ENCODE measurements around the gene CCDC61.

Gene CCDC61

GRCh38 chr19:46015687-46016425, 20.6 kb downstream of the CCDC61 start:
- H3K27me3 ChIP-seq (ENCODE audit: control insufficient read depth, insufficient read depth, low read length, poor library complexity, severe bottlenecking) = peaks cover 37% of the 10 kb centered on the region
- peaks cover 5% of the 10 kb centered on the region for H3K4me1 ChIP-seq (ENCODE audit: control insufficient read depth, insufficient read depth, low read length)
- peak overlapping the region; percentile 32 for H3K4me3 ChIP-seq (ENCODE audit: insufficient read depth, low read depth, low read length)
- 6 to 7% methylated on average over 63 of the region's 63 CpGs for WGBS, 2 experiments
- H3K9me3 ChIP-seq (ENCODE audit: control insufficient read depth, low read length) = no peaks in the 10 kb centered on the region
- no peak overlapping the region for H3K27ac ChIP-seq (ENCODE audit: insufficient read depth, low read depth, low read length, poor library complexity, severe bottlenecking)
- no peaks in the 10 kb centered on the region for H3K36me3 ChIP-seq (ENCODE audit: control insufficient read depth, insufficient read depth, low read length)

DNA sequence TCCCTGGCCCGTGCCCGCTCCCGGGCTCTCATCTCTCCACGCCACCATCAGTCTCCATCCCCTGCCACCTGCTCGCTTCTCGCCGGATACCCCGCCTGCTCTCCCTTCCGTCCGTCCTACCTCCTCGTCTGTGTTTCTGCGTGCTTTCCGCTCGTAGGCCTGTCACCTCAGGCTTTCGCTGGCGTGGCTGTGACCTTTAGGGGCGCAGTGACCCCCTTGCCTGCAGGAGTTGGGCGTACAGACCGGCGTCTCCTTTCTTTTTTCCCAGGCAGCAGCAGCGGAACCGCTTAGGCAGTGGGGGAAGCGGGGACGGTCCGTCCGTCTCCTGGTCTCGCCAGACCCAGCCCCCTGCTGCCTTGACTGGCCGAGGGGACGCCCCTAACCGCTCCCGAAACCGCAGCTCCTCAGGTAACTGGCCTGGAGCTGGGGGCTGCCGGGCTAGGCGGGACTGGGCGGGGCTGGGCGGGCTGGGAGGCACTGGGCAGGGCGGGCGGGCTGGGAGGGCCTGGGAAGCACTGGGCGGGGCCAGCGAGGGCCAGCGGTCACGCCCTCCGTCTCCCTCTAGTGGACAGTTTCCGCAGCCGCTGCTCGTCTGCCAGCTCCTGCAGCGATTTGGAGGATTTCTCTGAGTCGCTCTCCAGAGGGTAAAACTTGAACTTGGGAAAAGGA, 21.3 kb downstream of the CCDC61 start:
- Histone ChIP-seq H3K36me3 (ENCODE audit: control insufficient read depth, insufficient read depth, low read length) (no peaks in the 10 kb centered on the region), H3K27ac (ENCODE audit: insufficient read depth, low read depth, low read length, poor library complexity, severe bottlenecking) (no peak overlapping the region), H3K9me3 (ENCODE audit: control insufficient read depth, low read length) (no peaks in the 10 kb centered on the region), H3K4me3 (ENCODE audit: insufficient read depth, low read depth, low read length) (peak overlapping the region; percentile 32), H3K4me1 (ENCODE audit: control insufficient read depth, insufficient read depth, low read length) (peaks cover 5% of the 10 kb centered on the region), H3K27me3 (ENCODE audit: control insufficient read depth, insufficient read depth, low read length, poor library complexity, severe bottlenecking) (peaks cover 37% of the 10 kb centered on the region)
- WGBS, 2 experiments = 2 to 3% methylated on average over 48 of the region's 48 CpGs

GRCh38 chr19:46017095-46017429, 21.8 kb downstream of the CCDC61 start:
- Histone ChIP-seq H3K27me3 (ENCODE audit: control insufficient read depth, insufficient read depth, low read length, poor library complexity, severe bottlenecking) (peaks cover 37% of the 10 kb centered on the region), H3K36me3 (ENCODE audit: control insufficient read depth, insufficient read depth, low read length) (no peaks in the 10 kb centered on the region), H3K4me1 (ENCODE audit: control insufficient read depth, insufficient read depth, low read length) (peaks cover 5% of the 10 kb centered on the region), H3K27ac (ENCODE audit: insufficient read depth, low read depth, low read length, poor library complexity, severe bottlenecking) (no peak overlapping the region), H3K9me3 (ENCODE audit: control insufficient read depth, low read length) (no peaks in the 10 kb centered on the region), H3K4me3 (ENCODE audit: insufficient read depth, low read depth, low read length) (no peak overlapping the region)
- WGBS, 2 experiments = 72 to 75% methylated on average over 7 of the region's 7 CpGs

DNA sequence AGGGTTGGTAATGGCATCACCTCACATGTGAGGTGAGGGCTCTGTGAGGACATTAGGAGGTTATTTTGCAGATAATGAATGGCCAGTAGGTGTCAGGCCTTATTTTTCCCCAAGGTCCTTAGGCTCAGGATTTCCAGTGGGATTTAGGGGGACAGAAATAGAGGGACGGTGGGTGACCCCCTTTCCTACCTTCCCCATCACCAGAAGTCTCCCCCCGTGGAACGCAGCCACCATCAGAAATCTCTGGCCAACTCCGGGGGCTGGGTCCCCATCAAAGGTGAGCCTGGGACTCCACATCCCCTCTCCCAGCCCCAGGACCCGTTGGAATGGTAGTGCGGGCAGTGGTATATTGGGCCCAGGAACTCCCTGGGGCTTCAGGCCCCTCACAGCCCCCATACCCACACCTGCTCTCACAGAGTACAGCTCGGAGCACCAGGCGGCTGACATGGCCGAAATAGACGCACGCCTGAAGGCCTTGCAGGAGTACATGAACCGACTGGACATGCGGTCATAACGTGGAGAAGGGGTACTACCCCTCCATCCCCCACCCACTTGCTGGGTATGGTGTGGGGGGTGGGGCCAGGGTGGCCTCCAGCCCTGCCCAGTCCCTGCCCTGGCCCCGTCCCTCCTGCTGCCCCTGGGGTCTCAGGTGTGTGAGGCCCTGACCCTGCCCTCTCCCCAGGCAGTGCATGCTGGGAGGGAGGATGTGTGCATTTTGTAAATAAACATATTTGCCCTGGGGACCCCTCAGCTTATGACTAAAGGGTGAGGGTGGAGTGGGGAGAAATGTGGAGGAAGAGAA, 22.8 kb downstream of the CCDC61 start:
- Histone ChIP-seq H3K27ac (ENCODE audit: insufficient read depth, low read depth, low read length, poor library complexity, severe bottlenecking) (no peak overlapping the region), H3K36me3 (ENCODE audit: control insufficient read depth, insufficient read depth, low read length) (no peaks in the 10 kb centered on the region), H3K9me3 (ENCODE audit: control insufficient read depth, low read length) (no peaks in the 10 kb centered on the region), H3K27me3 (ENCODE audit: control insufficient read depth, insufficient read depth, low read length, poor library complexity, severe bottlenecking) (peaks cover 36% of the 10 kb centered on the region), H3K4me1 (ENCODE audit: control insufficient read depth, insufficient read depth, low read length) (peaks cover 5% of the 10 kb centered on the region), H3K4me3 (ENCODE audit: insufficient read depth, low read depth, low read length) (no peak overlapping the region)
- 95% methylated on average over 12 to 15 of the region's 15 CpGs for WGBS, 2 experiments

DNA sequence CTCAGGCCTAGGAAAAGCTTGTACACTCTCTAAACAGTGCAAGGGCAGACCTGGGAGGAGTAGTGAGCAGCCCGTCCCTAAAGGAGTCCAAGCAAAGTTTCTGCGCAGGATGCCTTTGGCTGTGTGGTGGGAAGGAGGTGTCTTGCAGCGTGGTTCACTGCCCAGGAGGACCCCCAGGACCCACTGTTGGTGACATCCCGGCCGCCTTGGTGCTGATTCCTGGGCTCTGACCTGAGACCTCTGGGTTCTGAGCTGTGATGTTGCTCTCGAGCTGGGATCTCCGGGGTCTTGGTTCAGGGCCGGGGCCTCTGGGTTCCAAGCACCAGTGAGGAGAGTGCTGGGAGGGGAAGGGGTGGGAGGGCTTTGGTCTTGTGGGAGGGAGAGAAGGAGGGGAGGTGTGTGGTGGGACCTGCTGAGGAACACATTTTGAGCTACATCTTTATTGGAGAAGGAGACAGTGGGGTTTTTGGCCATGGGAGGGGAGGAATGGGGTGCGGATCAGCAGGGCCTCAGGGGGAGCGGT, 23.5 kb downstream of the CCDC61 start:
- H3K36me3 ChIP-seq (ENCODE audit: control insufficient read depth, insufficient read depth, low read length) = no peaks in the 10 kb centered on the region
- H3K27ac ChIP-seq (ENCODE audit: insufficient read depth, low read depth, low read length, poor library complexity, severe bottlenecking) = no peak overlapping the region
- peaks cover 5% of the 10 kb centered on the region for H3K4me1 ChIP-seq (ENCODE audit: control insufficient read depth, insufficient read depth, low read length)
- H3K27me3 ChIP-seq (ENCODE audit: control insufficient read depth, insufficient read depth, low read length, poor library complexity, severe bottlenecking) = peaks cover 29% of the 10 kb centered on the region
- WGBS, 2 experiments = 96 to 97% methylated on average over 10 of the region's 10 CpGs
- no peaks in the 10 kb centered on the region for H3K9me3 ChIP-seq (ENCODE audit: control insufficient read depth, low read length)
- no peak overlapping the region for H3K4me3 ChIP-seq (ENCODE audit: insufficient read depth, low read depth, low read length)

- Histone ChIP-seq H3K27me3 (ENCODE audit: control insufficient read depth, insufficient read depth, low read length, poor library complexity, severe bottlenecking) (peaks cover 24% of the 10 kb centered on the region), H3K36me3 (ENCODE audit: control insufficient read depth, insufficient read depth, low read length) (no peaks in the 10 kb centered on the region), H3K4me1 (ENCODE audit: control insufficient read depth, insufficient read depth, low read length) (peaks cover 5% of the 10 kb centered on the region), H3K27ac (ENCODE audit: insufficient read depth, low read depth, low read length, poor library complexity, severe bottlenecking) (no peak overlapping the region), H3K9me3 (ENCODE audit: control insufficient read depth, low read length) (no peaks in the 10 kb centered on the region), H3K4me3 (ENCODE audit: insufficient read depth, low read depth, low read length) (no peak overlapping the region)
- 93 to 97% methylated on average over 13 of the region's 13 CpGs for WGBS, 2 experiments
Measured at GRCh38 chr19:46019270-46019669, 24.0 kb downstream of the CCDC61 start.

- Histone ChIP-seq H3K36me3 (ENCODE audit: control insufficient read depth, insufficient read depth, low read length) (no peaks in the 10 kb centered on the region), H3K4me1 (ENCODE audit: control insufficient read depth, insufficient read depth, low read length) (no peaks in the 10 kb centered on the region), H3K4me3 (ENCODE audit: insufficient read depth, low read depth, low read length) (no peak overlapping the region), H3K27me3 (ENCODE audit: control insufficient read depth, insufficient read depth, low read length, poor library complexity, severe bottlenecking) (peaks cover 9% of the 10 kb centered on the region), H3K9me3 (ENCODE audit: control insufficient read depth, low read length) (no peaks in the 10 kb centered on the region), H3K27ac (ENCODE audit: insufficient read depth, low read depth, low read length, poor library complexity, severe bottlenecking) (no peak overlapping the region)
- 94 to 98% methylated on average over 7 of the region's 7 CpGs for WGBS, 2 experiments
Measured at GRCh38 chr19:46020819-46021125, 25.5 kb downstream of the CCDC61 start.

DNA sequence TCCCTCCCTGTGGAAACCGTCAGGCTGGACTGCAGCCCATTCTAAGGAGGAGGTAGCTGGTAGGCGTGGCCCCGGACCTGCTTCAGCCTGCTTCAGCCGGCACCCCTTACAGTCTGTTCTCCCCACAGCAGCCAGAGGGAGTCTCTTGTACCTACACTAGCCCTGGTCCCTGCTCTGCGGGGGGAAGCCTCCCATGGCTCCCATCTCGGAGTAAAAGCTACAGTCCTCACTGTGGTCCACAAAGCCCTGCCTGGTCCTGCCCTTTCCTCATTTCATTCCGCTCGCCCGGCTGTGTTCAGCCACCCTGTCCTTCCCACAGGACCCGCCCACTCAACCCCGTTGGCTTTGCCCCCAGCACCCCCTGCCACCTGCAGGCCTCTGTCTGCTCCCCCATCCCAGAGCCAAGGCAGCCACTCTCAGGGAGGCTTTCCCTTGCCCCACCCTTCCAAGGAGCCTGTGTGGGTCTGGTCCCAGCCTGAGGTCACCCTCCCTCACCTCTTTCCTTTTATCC, 26.3 kb downstream of the CCDC61 start:
- WGBS, 2 experiments = 80% methylated on average over 11 of the region's 11 CpGs
- Histone ChIP-seq H3K36me3 (ENCODE audit: control insufficient read depth, insufficient read depth, low read length) (no peaks in the 10 kb centered on the region), H3K27me3 (ENCODE audit: control insufficient read depth, insufficient read depth, low read length, poor library complexity, severe bottlenecking) (peaks cover 1% of the 10 kb centered on the region), H3K4me3 (ENCODE audit: insufficient read depth, low read depth, low read length) (no peak overlapping the region), H3K9me3 (ENCODE audit: control insufficient read depth, low read length) (no peaks in the 10 kb centered on the region), H3K27ac (ENCODE audit: insufficient read depth, low read depth, low read length, poor library complexity, severe bottlenecking) (no peak overlapping the region), H3K4me1 (ENCODE audit: control insufficient read depth, insufficient read depth, low read length) (no peaks in the 10 kb centered on the region)

DNA sequence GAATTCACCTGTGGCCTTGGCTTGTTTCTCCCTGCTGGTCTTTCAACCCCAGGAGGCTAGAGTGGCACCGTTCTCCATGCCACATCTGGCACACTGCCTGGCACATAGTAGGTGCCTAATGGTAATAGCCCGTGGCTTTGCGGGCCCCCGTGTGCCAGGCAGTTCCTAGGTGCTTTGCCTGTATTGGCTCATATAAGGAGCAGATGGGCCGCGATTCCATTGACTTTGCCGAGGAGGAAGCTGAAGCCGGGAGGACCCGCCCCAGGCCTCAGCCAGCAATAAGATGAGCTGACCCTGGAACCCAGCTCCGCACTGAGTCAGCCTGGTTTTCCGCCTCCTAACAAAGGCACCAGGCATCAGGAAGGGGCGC, 26.8 kb downstream of the CCDC61 start:
- Histone ChIP-seq H3K36me3 (ENCODE audit: control insufficient read depth, insufficient read depth, low read length) (no peaks in the 10 kb centered on the region), H3K4me1 (ENCODE audit: control insufficient read depth, insufficient read depth, low read length) (no peaks in the 10 kb centered on the region), H3K4me3 (ENCODE audit: insufficient read depth, low read depth, low read length) (no peak overlapping the region), H3K27ac (ENCODE audit: insufficient read depth, low read depth, low read length, poor library complexity, severe bottlenecking) (no peak overlapping the region), H3K27me3 (ENCODE audit: control insufficient read depth, insufficient read depth, low read length, poor library complexity, severe bottlenecking) (no peaks in the 10 kb centered on the region), H3K9me3 (ENCODE audit: control insufficient read depth, low read length) (no peaks in the 10 kb centered on the region)
- WGBS, 2 experiments = 87 to 90% methylated on average over 12 of the region's 12 CpGs

Data from ectodermal cell (in vitro differentiated cells).